Lower leg skin (tissue), 4 donors: ENCODE data around the gene ZNF714. TPM values are rescaled to one million over a fixed set of nuclear protein-coding genes. Genes with fewer than 3 reads are reported as not detected.

Source experiments
- DNase-seq, 2 donors: peaks; one replicate each; pipeline ENCODE4 v3.0.0-alpha.2; 2019; ENCODE audit warnings: low spot score in 2 of 2
- H3K4me3 ChIP-seq: fragments of 200-600 bp; sonication (generic); 2 replicates; pipeline ENCODE4 v1.5.1; 2017; ENCODE audit warnings: mild to moderate bottlenecking, low read depth; ENCODE audit not compliant: poor library complexity, severe bottlenecking
- CTCF ChIP-seq, 3 donors: fragments of 450-650 bp; IDR thresholded peaks; one replicate each; pipeline ENCODE4 v1.5.1; 2016; ENCODE audit warnings: antibody characterized with exemption in 3 of 3, mild to moderate bottlenecking in 3 of 3, moderate library complexity in 2 of 3
- POLR2A ChIP-seq, 2 donors: fragments of 450-650 bp; IDR thresholded peaks; one replicate each; pipeline ENCODE4 v1.6.1; 2016 to 2017; ENCODE audit warnings: antibody characterized with exemption in 2 of 2, mild to moderate bottlenecking in 1 of 2, moderate library complexity in 1 of 2
- WGBS, 2 donors: methylation state at CpG; one replicate each; pipeline ENCODE4 v1.1.5; 2018; 5-methylcytosine and 5-hydroxymethylcytosine counted together
- intact Hi-C: fragments of 100-400 bp; cut with DNase I; formaldehyde crosslinking; loops from one replicate; pipeline ENCODE4 v1.15.0; 2023; ENCODE audit warnings: low total_unique reads
- total RNA-seq, 4 donors: library from RNA; depleted of rRNA; stranded (reverse); fragments of >200 nt; gene quantifications; one replicate each; pipeline ENCODE4 v1.1.0, GENCODE V29; 2016

The ZNF714 gene
- total RNA-seq, 4 donors from 2014 or later = 2.4 to 10.0 (median 7.3) TPM

DNA sequence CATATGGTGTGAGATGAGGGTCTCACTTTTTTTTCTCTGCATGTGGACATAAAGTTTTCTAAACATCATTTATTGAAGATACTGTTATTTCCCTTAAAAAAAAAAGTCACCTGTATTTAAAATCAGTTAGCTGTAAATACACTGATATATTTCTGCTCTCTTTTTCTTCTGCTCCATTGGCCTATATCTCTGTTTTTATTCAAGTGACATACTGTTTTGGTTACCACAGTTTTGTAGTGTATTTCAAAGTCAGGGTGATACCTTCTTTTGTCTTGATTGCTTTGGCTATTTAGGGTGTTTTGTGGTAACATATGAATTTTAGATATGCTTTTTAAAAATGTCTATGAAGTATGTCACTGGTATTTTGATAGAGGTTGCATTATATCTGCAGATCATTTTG, 44.1 kb downstream of the ZNF714 start:
- no peak overlapping the region for H3K4me3 ChIP-seq
- TF ChIP-seq POLR2A (IDR thresholded peaks at IDR 0.05) = no peak
- no peak for TF ChIP-seq CTCF (IDR thresholded peaks at IDR 0.05)
- intact Hi-C loops = no loop called here
- DNase-seq = no peak

- TF ChIP-seq CTCF (IDR thresholded peaks at IDR 0.05) = no peak
- TF ChIP-seq POLR2A (IDR thresholded peaks at IDR 0.05) = no peak
- WGBS, 2 donors = 39% methylated on average over 2 of the region's 2 CpGs
- no peak for DNase-seq
- intact Hi-C loops = no loop called here
- H3K4me3 ChIP-seq = no peak overlapping the region
These were observed 45.0 kb downstream of the ZNF714 start for GRCh38 chr19:21127001-21127400.

GRCh38 chr19:21127898-21128297, 45.9 kb downstream of the ZNF714 start:
- WGBS, 2 donors = 60 to 64% methylated on average over 4 of the region's 4 CpGs
- no peak for DNase-seq
- no peak for TF ChIP-seq CTCF (IDR thresholded peaks at IDR 0.05)
- no peak for TF ChIP-seq POLR2A (IDR thresholded peaks at IDR 0.05)
- intact Hi-C loops = no loop called here
- no peak overlapping the region for H3K4me3 ChIP-seq

DNA sequence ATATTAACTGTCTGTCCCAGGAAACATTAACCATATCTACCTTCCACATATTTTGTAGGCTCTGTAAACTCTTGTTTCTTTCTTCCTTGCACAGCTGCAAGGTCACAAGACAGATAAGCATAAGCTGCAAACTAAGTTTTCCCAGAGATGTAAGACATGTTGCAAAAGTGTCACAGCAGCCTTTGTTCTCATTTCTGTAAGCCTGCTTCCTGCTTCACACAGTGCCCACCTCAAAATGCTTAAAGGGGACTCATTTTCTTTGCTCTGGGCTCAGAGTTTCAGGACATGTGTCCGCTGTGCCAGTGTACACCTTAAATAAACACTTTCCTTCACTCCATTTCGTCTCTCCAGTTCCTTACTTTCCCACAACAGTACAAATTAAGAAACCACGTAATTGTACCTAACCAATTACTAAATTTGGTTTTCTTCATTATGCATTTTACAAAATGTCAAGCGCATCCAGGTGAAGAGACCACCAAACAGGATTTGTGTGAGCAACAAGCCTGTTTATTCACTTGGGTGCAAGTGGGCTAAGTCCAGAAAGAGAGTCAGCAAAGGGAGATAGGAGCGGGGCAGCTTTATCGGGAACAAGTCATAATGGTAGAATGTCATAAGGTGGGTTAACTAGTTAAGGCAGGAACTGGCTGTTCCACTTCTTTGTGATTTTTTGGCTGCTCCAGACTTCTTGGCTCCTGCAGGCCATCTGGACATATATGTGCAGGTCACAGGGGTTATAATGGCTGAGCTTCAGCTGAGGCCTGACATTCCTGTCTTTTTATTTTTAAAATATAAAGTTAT, 47.1 kb downstream of the ZNF714 start:
- DNase-seq = no peak
- WGBS, 2 donors = 73 to 79% methylated on average over 6 of the region's 6 CpGs
- intact Hi-C loops = no loop called here
- H3K4me3 ChIP-seq = no peak overlapping the region
- no peak for TF ChIP-seq POLR2A (IDR thresholded peaks at IDR 0.05)
- TF ChIP-seq CTCF (IDR thresholded peaks at IDR 0.05) = no peak

DNA sequence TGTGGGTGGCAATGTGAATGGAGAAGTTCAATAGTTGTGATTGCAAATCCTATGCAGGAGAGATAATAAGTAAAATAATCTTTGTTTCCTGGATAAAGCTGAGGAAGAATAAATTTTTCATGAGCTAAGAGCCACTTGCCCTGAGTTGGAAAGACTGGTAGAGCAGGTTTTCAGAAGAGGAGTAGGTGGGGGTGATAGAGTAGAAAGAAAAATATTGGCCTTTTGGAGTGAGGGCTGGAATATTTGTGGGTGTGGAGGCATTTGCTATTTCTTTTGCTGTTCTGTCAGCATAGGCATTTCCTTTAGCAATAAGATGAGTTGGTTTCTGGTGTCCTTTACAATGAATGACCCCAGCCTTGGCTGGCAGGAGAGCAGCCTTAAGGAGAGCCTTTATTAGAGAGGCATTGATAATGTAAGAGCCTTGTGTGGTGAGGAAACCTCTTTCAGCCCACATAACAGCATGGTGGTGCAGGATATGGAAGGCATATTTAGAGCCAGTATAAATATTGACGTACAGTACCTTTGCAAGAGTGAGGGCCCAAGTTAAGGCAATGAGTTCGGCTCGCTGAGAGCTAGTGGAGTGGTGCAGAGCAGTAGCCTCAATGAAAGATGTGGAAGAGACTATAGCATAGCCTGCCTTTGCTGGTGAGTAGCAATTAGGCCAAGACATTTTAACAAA, 48.2 kb downstream of the ZNF714 start:
- H3K4me3 ChIP-seq = no peak overlapping the region
- no peak for TF ChIP-seq POLR2A (IDR thresholded peaks at IDR 0.05)
- no peak for TF ChIP-seq CTCF (IDR thresholded peaks at IDR 0.05)
- intact Hi-C loops = no loop called here
- WGBS, 2 donors = 61 to 72% methylated on average over 3 of the region's 3 CpGs
- DNase-seq = no peak
